ENCODE data around the gene LTBP3. TPM values are rescaled to one million over a fixed set of nuclear protein-coding genes. Genes with fewer than 3 reads are reported as not detected.
"Not testable (repeated sequence)": the region's sequence is repeated elsewhere in the genome, so short reads cannot be mapped to it uniquely, and the experiment has no call there.

LTBP3 gene
- total RNA-seq, 1 donor, result 41.6 TPM

DNA sequence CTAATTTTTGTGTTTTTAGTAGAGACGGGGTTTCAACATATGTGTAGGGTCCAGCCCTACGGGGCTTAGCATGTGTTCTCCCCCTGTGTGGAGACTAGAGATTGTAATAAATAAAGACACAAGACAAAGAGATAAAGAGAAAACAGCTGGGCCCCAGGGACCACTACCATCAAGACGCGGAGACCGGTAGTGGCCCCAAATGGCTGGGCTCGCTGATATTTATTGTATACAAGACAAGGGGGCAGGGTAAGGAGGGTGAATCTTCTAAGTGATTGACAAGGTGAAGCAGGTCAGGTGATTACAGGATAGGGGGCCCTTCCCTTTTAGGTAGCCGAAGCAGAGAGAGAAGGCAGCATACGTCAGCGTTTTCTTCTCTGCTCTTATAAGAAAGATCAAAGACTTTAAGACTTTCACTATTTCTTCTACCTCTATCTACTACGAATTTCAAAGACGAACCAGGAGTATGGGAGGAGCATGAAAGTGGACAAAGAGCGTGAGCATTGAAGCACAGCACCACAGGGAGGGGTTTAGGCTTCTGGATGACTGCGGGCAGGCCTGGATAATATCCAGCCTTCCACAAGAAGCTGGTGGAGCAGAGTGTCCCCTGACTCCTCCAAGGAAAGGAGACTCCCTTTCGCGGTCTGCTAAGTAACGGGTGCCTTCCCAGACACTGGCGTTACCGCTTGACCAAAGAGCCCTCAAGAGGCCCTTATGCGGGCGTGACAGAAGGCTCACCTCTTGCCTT is 36.2 kb downstream of the LTBP3 start:
- not testable (repeated sequence) for H3K27ac ChIP-seq (ENCODE audit: low read depth, low read length); DNase-seq (ENCODE audit: insufficient read length, low spot score, missing footprints); H3K4me3 ChIP-seq (ENCODE audit: insufficient read depth, low read length); H3K27me3 ChIP-seq (ENCODE audit: insufficient read depth, low read length); H2AFZ ChIP-seq (ENCODE audit: low read length); H3K36me3 ChIP-seq (ENCODE audit: insufficient read depth, low read length); H3K4me2 ChIP-seq (ENCODE audit: insufficient read depth, low read length); H3K9me3 ChIP-seq (ENCODE audit: low read depth, low read length)
- Histone ChIP-seq H4K20me1 (ENCODE audit: insufficient read depth, low read length) (peaks cover 16% of the 10 kb centered on the region), H3K4me1 (ENCODE audit: insufficient read depth, low read length) (peaks cover 16% of the 10 kb centered on the region), H3K79me2 (ENCODE audit: insufficient read depth, low read length) (peaks cover 20% of the 10 kb centered on the region)

DNA sequence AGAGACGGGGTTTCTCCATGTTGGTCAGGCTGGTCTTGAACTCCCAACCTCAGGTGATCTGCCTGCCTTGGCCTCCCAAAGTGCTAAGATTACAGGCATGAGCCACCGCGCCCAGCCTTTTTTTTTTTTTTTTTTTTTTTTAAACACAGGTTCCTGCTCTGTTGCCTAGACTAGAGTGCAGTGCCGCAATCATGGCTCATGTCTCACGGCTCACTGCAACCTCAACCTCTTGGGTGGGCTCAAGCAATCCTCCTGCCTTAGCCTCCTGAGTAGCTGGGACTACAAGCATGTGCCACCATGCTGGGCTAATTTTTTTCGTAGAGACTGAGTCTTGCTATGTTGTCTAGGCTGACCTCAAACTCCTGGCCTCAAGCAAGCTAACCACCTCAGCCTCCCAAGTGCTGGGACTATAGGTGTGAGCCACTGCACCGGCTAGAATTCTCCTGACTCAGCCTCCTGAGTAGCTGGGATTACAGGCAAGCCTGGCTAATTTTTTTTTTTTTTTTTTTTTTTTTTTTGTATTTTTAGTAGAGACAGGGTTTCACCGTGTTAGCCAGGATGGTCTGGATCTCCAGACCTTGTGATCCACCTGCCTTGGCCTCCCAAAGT is 39.1 kb downstream of the LTBP3 start:
- not testable (repeated sequence) for H2AFZ ChIP-seq (ENCODE audit: low read length); H3K36me3 ChIP-seq (ENCODE audit: insufficient read depth, low read length); DNase-seq (ENCODE audit: insufficient read length, low spot score, missing footprints); H3K4me1 ChIP-seq (ENCODE audit: insufficient read depth, low read length); H3K27ac ChIP-seq (ENCODE audit: low read depth, low read length); H3K4me3 ChIP-seq (ENCODE audit: insufficient read depth, low read length); H3K4me2 ChIP-seq (ENCODE audit: insufficient read depth, low read length); H3K27me3 ChIP-seq (ENCODE audit: insufficient read depth, low read length); H4K20me1 ChIP-seq (ENCODE audit: insufficient read depth, low read length); H3K79me2 ChIP-seq (ENCODE audit: insufficient read depth, low read length); H3K9me3 ChIP-seq (ENCODE audit: low read depth, low read length)

DNA sequence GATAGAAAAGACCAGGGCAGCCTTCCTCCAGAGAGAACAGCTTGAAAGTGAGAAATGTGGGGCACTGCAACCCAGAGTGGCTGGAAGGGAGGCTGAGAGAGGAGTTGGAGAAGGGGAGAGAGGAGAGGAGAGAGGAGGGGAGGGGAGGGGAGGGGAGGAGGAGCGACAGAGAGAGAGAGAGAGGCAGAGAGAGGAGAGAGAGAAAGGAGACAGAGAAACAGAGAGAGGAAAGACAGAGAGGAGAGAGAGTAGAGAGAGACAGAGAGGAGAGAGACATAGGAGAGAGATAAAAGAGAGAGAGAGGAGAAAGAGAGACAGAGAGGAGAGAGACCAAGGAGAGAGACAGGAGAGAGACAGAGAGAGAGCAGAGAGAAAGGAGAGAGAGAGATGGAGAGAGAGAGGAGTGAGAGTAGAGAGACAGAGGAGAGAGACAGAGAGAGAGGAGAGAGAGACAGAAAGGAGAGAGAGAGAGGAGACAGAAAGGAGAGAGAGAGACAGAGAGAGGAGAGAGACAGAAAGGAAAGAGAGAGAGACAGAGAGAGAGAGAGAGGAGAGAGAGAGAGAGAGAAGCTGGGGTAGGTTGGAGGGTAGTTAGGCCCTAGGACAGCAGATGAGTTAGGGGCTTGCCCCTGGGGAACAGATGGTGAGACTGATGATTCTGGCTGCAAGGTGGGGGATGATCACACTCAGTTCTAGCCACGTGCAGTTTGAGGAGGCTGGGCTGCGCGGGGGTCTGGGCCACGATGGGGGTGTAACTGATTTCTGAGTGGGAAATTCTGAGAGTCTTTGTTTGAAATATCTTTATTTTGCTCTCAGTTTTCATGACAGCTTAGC is 41.8 kb downstream of the LTBP3 start:
- DNase-seq (ENCODE audit: insufficient read length, low spot score, missing footprints), result no peak
- no peaks in the 10 kb centered on the region for H3K4me1 ChIP-seq (ENCODE audit: insufficient read depth, low read length)
- no peaks in the 10 kb centered on the region for H3K36me3 ChIP-seq (ENCODE audit: insufficient read depth, low read length)
- no peaks in the 10 kb centered on the region for H3K9me3 ChIP-seq (ENCODE audit: low read depth, low read length)
- no peak overlapping the region for H2AFZ ChIP-seq (ENCODE audit: low read length)
- no peak overlapping the region for H3K4me2 ChIP-seq (ENCODE audit: insufficient read depth, low read length)
- no peaks in the 10 kb centered on the region for H4K20me1 ChIP-seq (ENCODE audit: insufficient read depth, low read length)
- TF ChIP-seq, protein P1, sequence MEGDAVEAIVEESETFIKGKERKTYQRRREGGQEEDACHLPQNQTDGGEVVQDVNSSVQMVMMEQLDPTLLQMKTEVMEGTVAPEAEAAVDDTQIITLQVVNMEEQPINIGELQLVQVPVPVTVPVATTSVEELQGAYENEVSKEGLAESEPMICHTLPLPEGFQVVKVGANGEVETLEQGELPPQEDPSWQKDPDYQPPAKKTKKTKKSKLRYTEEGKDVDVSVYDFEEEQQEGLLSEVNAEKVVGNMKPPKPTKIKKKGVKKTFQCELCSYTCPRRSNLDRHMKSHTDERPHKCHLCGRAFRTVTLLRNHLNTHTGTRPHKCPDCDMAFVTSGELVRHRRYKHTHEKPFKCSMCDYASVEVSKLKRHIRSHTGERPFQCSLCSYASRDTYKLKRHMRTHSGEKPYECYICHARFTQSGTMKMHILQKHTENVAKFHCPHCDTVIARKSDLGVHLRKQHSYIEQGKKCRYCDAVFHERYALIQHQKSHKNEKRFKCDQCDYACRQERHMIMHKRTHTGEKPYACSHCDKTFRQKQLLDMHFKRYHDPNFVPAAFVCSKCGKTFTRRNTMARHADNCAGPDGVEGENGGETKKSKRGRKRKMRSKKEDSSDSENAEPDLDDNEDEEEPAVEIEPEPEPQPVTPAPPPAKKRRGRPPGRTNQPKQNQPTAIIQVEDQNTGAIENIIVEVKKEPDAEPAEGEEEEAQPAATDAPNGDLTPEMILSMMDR (IDR thresholded peaks at IDR 0.05; ENCODE audit: extremely low read depth, low read depth, low read length), result no peak
- no peaks in the 10 kb centered on the region for H3K27me3 ChIP-seq (ENCODE audit: insufficient read depth, low read length)
- no peak overlapping the region for H3K27ac ChIP-seq (ENCODE audit: low read depth, low read length)
- H3K79me2 ChIP-seq (ENCODE audit: insufficient read depth, low read length), result no peaks in the 10 kb centered on the region
- H3K4me3 ChIP-seq (ENCODE audit: insufficient read depth, low read length), result no peak overlapping the region

DNA sequence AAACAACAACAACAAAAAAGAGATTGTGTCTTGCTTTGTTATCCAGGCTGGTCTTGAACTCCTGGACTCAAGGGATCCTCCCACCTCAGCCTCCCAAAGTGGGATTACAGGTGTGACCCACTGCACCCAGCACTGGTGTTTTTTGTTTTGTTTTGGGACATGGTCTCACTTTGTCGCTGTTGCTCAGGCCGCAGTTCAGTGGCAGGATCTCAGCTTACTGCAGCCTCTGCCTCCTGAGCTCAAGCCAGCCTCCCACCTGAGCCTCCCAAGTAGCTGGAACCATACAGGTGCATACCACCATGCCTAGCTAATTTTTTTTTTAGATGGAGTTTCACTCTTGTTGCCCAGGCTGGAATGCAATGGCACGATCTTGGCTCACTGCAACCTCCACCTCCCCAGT is 45.8 kb downstream of the LTBP3 start:
- H3K79me2 ChIP-seq (ENCODE audit: insufficient read depth, low read length); H3K27me3 ChIP-seq (ENCODE audit: insufficient read depth, low read length): not testable (repeated sequence)

DNA sequence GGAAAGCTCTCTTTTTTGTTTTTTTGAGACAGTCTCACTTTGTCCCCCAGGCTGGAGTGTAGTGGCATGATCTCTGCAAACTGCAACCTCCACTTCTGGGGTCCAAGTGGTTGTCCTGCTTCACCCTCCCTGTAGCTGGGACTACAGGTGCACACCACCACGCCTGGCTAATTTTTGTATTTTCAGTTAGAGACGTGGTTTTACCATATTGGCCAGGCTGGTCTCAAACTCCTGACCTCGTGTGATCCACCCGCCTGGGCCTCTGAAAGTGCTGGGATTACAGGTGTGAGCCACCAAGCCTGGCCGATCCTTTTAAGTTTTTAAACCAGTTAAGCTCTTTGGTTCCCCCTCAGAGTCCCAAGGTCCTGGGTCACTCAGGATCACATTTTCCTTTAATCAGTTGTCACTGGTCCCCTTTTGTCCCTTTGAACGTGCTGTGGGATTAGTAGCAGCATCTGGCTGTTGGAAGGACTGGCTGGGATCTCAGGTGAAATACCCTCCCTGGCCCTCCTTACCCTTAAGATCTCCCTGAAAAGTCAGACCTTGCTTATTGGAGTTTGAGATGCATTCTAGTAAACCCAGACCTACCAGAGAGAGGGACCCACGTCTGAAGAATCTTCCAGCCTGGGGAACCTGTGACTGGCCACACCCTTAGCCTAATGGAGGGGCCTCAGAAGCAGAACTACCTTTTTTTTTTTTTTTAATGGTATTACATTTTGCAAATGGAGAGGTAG is 51.2 kb downstream of the LTBP3 start:
- H4K20me1 ChIP-seq (ENCODE audit: insufficient read depth, low read length), result peaks cover 38% of the 10 kb centered on the region
- peak; percentile 5 for DNase-seq (ENCODE audit: insufficient read length, low spot score, missing footprints)

More for the DNA sequence above, 45.8 kb downstream of the LTBP3 start:
- H3K4me2 ChIP-seq (ENCODE audit: insufficient read depth, low read length); H3K4me1 ChIP-seq (ENCODE audit: insufficient read depth, low read length); H3K9me3 ChIP-seq (ENCODE audit: low read depth, low read length); DNase-seq (ENCODE audit: insufficient read length, low spot score, missing footprints); H2AFZ ChIP-seq (ENCODE audit: low read length); H3K27ac ChIP-seq (ENCODE audit: low read depth, low read length); H4K20me1 ChIP-seq (ENCODE audit: insufficient read depth, low read length); H3K36me3 ChIP-seq (ENCODE audit: insufficient read depth, low read length); H3K4me3 ChIP-seq (ENCODE audit: insufficient read depth, low read length): not testable (repeated sequence)

More for the DNA sequence above, 51.2 kb downstream of the LTBP3 start:
- peak overlapping the region; percentile 86 for H3K4me3 ChIP-seq (ENCODE audit: insufficient read depth, low read length)
- TF ChIP-seq, protein P1 (IDR thresholded peaks at IDR 0.05; ENCODE audit: extremely low read depth, low read depth, low read length), result no peak
- peak overlapping the region; percentile 95 for H3K27ac ChIP-seq (ENCODE audit: low read depth, low read length)
- peaks cover 54% of the 10 kb centered on the region for H3K79me2 ChIP-seq (ENCODE audit: insufficient read depth, low read length)
- no peak overlapping the region for H2AFZ ChIP-seq (ENCODE audit: low read length)
- H3K4me1 ChIP-seq (ENCODE audit: insufficient read depth, low read length), result no peaks in the 10 kb centered on the region
- H3K27me3 ChIP-seq (ENCODE audit: insufficient read depth, low read length), result no peaks in the 10 kb centered on the region
- H3K36me3 ChIP-seq (ENCODE audit: insufficient read depth, low read length), result peaks cover 43% of the 10 kb centered on the region
- H3K9me3 ChIP-seq (ENCODE audit: low read depth, low read length), result no peaks in the 10 kb centered on the region
- peak overlapping the region; percentile 86 for H3K4me2 ChIP-seq (ENCODE audit: insufficient read depth, low read length)
